Smooth muscle cell of the brain vasculature (primary cell): Measurements from ENCODE around the gene CFAP54.

Experiments used
- DNase-seq: peaks from one replicate; pipeline ENCODE4 v3.0.0-alpha.2; 2012; ENCODE audit warnings: low read depth, low spot score

Gene CFAP54

GRCh38 chr12:96822641-96823040 lies 333.3 kb downstream of the CFAP54 start:
- DNase-seq: no peak

GRCh38 chr12:96824074-96824837 lies 334.9 kb downstream of the CFAP54 start:
- no peak for DNase-seq

GRCh38 chr12:96824838-96825236 lies 335.5 kb downstream of the CFAP54 start:
- DNase-seq: no peak

GRCh38 chr12:96828169-96828789 lies 338.9 kb downstream of the CFAP54 start:
- DNase-seq: no peak

- DNase-seq: no peak
Observed at GRCh38 chr12:96829354-96829753, 340.0 kb downstream of the CFAP54 start.

- no peak for DNase-seq
Observed at GRCh38 chr12:96831346-96831745, 342.0 kb downstream of the CFAP54 start.

GRCh38 chr12:96846293-96846692 lies 356.9 kb downstream of the CFAP54 start:
- no peak for DNase-seq

GRCh38 chr12:96850676-96851075 lies 361.3 kb downstream of the CFAP54 start:
- no peak for DNase-seq

- DNase-seq: no peak
Observed at GRCh38 chr12:96858162-96858561, 368.8 kb downstream of the CFAP54 start.

- DNase-seq: no peak
Observed at GRCh38 chr12:96861656-96862055, 372.3 kb downstream of the CFAP54 start.

GRCh38 chr12:96862326-96862725 lies 372.9 kb downstream of the CFAP54 start:
- DNase-seq: no peak

GRCh38 chr12:96864335-96864734 lies 375.0 kb downstream of the CFAP54 start:
- DNase-seq: no peak

- DNase-seq: no peak
Observed at GRCh38 chr12:96866801-96867590, 377.6 kb downstream of the CFAP54 start.

GRCh38 chr12:96870946-96871345 lies 381.6 kb downstream of the CFAP54 start:
- no peak for DNase-seq

GRCh38 chr12:96872961-96873360 lies 383.6 kb downstream of the CFAP54 start:
- DNase-seq: no peak

GRCh38 chr12:96874211-96874610 lies 384.8 kb downstream of the CFAP54 start:
- no peak for DNase-seq

GRCh38 chr12:96876966-96877365 lies 387.6 kb downstream of the CFAP54 start:
- DNase-seq: no peak

- DNase-seq: no peak
Observed at GRCh38 chr12:96878704-96879103, 389.3 kb downstream of the CFAP54 start.

- DNase-seq: no peak
Observed at GRCh38 chr12:96879301-96879700, 389.9 kb downstream of the CFAP54 start.

GRCh38 chr12:96880220-96880619 lies 390.8 kb downstream of the CFAP54 start:
- no peak for DNase-seq

- DNase-seq: no peak
Observed at GRCh38 chr12:96881608-96882007, 392.2 kb downstream of the CFAP54 start.

GRCh38 chr12:96882862-96883261 lies 393.5 kb downstream of the CFAP54 start:
- no peak for DNase-seq

GRCh38 chr12:96883571-96883970 lies 394.2 kb downstream of the CFAP54 start:
- DNase-seq: no peak
